ENCODE measurements around the gene TRIM6.
A peak's percentile ranks its signal among the peaks of the same experiment; 100 is the strongest.
"Not testable (repeated sequence)": the region's sequence is repeated elsewhere in the genome, so short reads cannot be mapped to it uniquely, and the experiment has no call there.

Gene TRIM6, protein sequence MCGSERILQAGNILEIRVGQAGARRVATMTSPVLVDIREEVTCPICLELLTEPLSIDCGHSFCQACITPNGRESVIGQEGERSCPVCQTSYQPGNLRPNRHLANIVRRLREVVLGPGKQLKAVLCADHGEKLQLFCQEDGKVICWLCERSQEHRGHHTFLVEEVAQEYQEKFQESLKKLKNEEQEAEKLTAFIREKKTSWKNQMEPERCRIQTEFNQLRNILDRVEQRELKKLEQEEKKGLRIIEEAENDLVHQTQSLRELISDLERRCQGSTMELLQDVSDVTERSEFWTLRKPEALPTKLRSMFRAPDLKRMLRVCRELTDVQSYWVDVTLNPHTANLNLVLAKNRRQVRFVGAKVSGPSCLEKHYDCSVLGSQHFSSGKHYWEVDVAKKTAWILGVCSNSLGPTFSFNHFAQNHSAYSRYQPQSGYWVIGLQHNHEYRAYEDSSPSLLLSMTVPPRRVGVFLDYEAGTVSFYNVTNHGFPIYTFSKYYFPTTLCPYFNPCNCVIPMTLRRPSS

DNA sequence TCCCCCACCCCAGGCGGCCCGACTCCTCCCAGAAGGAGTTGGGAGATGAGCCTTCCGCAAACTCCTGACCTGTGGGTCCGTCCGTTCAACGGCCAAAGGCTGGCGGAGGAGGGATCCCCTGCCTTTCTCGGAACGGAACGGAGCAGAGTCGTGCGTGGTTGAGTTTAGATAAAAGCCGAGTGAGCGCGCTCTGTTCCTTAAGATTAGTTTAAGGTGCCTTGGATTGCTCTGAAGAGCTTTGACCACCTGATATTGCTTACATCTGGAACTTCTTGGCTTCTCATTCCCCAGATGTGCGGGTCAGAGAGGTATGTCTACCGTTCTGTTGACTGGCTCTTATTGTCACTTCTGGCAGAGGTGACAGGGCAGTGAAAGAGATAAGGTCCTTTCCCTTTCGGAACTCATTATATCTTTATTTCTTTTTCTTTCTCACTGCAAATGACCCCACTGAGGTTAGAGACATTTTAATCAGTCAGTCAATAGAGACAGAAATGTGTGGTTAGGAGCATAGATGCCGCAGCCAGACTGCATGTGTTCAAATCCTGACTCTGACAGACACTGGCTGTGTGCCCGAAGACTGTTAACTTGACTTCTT, at the start of gene TRIM6:
Gene TRIM6, plus strand, starts transcription at position 31 of the 595 bp plus-strand sequence. Its CDS starts 261 bp downstream, at position 292.
- no peak for DNase-seq

DNA sequence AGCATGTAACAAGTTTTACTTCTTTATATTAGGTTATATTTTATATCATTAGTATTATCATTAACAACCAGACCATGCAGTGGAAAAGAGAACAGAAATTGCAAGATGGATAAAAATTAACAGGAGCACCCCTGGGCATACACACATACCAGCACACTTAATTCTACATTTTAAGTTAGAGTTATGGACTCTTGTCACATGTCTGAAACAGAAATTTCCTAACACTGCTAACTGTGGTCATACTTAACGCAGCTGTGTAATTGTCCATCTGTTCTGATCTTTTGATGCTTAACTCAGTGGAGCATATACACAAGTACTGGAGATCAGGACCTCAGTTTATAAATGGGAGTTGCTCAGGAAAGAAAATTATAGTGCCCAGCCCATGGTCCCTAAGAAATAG, 48.5 kb upstream of the TRIM6 start:
- DNase-seq = no peak

DNA sequence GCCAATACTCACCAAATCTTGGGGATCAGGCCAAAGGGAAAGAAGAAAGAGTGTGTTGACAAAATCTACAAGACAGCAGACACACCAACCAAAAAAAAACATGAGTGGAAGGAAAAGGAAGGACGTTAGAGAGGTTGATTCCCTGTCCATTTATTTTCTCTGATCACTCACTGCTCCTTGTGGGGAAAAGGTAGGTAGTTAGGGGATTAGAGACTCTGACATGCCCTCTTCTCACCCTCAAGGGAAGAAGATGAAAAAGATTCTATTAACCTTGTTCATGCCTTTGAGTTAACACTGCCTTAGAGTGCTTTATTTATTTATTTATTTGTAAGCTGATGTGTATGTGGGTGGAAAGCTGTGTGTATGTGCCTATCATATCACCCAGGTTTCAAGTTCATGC, 48.0 kb upstream of the TRIM6 start, which contains the start of gene OR52H1:
Gene OR52H1, minus strand, starts transcription at position 101 of the 400 bp plus-strand sequence. CDS start 3,035 bp downstream, outside the sequence.
- DNase-seq = no peak

DNA sequence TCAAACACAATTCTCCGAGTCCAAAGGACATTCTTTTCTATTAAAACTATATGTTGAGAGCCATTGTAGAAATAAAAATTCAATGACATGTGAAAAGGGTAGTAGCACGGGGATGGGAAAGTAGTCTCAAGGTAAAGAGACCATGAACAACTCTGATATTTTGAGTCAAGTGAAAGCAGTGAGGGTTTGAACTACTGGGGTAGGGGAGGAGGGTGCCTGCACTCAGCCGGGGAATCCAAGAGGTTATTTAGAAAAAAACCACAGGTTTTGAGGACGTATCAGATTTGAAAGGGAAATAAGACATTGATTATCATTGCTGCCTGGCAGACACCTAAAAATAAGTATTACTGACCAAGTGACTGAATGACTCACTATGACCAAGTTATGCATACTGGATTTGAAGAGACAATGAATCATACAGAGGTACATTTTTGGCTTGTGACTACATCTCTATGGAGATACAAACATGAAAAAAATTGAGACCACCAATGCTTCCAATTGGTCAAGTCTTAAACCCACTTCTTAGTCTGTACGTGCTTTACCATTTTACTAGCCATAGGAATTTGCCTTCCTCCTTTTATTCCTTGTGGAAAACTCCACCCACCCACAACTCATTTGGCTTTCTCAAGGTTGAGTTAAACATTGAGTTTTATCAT, 45.9 kb upstream of the TRIM6 start:
- DNase-seq = no peak

DNA sequence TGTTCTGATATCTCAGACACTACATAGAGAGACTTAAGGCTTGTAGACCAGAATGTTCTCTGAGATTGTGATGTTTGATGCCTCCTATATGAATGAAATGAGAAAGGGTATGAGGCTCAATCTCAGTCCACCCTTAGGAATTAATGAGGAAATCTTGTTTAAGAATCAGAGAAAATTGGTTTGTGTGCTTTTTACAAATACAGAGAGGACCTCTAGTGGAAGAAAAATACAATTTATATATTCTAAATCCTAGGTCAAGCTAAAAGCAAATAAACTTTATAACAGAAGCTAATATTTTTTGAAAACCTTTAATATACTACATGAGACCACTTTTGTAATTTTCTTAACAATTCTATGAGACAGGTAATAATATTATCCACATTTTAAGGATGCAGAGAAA, 43.1 kb upstream of the TRIM6 start:
- no peak for DNase-seq

DNA sequence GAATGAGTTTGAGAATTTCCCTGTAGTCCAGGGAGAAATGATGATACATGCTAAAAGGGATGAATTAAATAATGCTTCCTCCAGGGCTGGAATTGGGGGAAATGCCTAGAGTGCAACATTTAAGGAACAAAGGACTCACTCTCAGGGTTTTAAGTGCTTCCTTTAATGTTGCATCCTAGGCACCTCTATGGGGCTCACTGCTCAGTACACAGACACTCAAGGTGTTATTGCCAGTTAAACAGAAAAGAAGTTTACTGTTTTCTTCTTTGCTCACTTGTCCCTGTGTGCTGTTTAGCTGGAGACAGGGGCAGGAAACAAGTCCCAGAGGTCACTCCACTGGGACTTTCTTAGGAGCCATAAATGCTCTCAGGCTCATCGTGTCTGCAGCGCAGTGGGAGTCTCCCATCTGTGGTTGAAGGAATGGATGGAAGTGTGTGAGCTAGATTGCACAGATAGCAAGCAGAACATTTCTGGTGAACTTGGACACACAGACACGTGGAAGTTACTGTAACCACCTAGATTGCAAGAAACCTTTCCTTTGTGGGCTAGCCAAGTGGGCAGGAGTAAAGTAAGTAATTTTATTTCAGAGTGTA, 39.7 kb upstream of the TRIM6 start:
- DNase-seq = no peak

DNA sequence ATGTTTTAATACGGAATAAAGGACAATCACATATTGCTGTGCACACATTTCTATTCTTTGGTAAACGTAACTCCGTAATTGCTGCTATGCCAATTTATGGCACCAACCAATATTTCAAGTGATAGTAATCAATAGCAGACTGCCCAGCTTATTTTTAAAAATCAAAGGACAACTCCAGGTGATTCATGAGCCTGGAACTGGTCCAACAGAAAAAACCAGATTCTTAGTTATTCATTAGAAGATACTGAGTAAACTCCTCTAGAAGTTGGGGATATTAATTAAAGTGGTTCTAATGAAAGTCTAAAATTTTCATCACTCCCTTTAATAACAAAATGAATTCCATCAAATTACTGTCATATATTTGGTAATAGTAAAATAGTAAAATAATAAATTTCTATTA, 38.7 kb upstream of the TRIM6 start:
- no peak for DNase-seq

DNA sequence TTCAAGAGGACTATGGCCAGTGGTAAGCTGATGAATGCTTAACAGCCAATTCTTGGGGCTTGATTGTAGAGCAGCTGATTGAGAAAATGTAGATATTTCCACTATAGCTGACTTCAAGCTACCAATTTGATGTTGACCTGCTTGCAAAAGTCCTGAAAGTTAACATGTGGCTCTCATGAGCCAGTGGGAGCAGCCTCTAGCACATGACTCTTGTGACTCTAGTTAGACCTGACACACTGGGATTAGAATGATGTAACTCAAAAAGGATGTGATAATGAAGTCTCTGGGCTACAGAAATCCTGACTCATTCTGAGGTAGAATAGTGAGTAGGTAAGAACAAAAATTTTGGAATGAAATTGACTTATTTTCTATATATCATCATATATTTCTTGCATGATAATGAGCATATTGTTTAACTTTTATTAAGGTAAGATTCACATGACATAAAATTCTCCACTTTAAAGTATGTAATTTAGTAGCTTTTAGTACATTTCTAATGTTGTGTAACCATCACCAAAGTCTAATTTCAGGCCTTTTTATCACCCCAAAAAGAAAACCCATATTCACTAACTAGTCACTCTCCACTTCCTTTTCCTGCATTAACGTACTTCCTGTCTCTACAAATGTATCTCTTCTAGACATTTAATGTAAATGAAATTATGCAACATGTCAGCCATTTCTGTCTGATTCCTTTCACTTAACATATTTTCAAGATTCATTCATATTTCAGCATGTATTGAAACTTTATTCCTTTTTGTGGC, 32.0 kb upstream of the TRIM6 start:
- no peak for DNase-seq

DNA sequence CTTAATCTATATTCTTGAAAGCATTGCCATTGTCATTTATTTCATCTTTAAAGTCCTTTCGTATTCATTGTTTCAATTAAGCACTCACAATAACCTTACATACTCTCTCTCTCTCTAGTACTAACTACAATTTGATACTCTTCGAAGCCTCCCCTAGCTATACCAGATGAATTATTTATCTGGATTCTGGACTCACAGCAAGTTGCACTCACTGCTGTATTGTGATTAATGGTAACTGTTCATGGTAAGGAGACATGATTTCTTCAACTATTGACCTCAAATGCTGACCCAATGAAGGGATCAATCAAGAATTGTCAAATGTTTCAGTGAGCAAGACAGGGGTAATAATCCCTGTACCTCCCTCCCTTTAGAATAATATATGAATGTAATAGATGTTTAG, 21.8 kb upstream of the TRIM6 start:
- no peak for DNase-seq

DNA sequence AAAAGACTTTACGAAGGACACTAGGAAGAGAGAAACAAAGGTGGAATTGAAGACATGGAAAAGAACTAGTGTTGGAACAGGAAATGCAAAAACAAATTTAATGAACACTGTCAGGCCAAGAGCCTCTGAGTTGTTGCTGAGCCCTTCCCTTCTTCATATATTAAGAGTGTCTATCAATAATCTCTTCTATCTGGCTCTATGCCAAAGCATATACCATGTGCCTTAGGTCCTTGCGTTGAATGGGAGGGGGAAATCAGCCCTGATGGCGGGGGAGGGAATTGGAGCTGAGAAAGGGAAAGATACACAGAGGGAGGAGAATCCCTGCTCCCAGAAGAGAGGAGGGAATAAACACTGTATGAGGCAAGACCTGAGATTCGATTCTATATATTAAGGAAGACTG, 21.3 kb upstream of the TRIM6 start:
- no peak for DNase-seq

DNA sequence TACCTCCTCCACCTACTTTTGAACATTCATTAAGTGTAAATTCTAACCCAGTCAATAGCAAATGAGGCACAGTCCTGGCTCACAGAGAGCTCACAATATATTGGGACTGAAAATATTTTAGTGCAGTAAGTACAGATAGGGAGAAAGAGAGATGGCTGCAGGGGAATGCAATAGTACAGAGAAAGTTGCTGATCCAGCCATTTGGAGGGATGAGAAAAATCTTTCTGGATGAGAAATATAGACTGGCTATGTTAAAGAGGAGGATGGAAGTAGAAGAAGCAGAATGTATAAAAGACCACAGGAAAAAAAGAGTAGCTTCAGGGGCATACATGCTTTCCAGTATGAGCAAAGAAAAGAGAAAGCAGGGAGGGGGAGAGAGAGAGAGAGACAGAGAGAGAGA, 19.3 kb upstream of the TRIM6 start:
- no peak for DNase-seq

DNA sequence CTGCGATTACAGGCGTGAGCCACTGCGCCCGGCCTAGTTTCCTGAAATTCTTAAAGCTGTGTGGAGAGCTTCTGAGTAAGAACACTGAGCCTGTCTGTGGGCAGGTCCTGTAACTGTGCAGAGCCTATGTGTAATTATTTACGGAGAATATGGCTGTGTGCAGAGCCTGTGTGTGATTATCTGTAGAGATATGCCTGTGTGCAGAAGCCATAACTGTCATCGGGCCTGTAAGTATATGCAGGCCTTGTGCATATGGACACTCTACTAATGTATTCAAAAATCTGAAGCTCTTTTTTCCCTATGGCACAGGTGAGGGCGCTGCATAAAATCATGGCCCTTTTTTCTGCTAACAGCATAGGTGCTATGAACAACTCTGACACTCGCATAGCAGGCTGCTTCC, 15.9 kb upstream of the TRIM6 start, which contains the start of gene OR52B6:
Gene OR52B6, plus strand, starts transcription at position 301 of the 400 bp plus-strand sequence. Its CDS starts 0 bp downstream, at position 301.
- no peak for DNase-seq

DNA sequence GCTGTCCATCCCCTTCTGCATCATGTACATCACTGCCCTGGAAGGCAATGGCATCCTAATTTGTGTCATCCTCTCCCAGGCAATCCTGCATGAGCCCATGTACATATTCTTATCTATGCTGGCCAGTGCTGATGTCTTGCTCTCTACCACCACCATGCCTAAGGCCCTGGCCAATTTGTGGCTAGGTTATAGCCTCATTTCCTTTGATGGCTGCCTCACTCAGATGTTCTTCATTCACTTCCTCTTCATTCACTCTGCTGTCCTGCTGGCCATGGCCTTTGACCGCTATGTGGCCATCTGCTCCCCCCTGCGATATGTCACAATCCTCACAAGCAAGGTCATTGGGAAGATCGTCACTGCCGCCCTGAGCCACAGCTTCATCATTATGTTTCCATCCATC, 15.4 kb upstream of the TRIM6 start:
- DNase-seq = no peak

DNA sequence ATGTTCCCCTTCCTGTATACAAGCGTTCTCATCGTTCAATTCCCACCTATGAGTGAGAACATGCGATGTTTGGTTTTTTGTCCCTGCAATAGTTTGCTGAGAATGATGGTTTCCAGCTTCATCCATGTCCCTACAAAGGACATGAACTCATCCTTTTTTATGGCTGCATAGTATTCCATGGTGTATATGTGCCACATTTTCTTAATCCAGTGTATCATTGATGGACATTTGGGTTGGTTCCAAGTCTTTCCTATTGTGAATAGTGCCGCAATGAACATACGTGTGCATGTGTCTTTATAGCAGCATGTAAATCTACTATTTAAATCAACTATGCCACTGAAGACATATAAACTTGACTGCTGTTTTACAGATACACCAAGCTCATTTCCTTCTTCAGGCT, 12.0 kb upstream of the TRIM6 start:
- DNase-seq = not testable (repeated sequence)

DNA sequence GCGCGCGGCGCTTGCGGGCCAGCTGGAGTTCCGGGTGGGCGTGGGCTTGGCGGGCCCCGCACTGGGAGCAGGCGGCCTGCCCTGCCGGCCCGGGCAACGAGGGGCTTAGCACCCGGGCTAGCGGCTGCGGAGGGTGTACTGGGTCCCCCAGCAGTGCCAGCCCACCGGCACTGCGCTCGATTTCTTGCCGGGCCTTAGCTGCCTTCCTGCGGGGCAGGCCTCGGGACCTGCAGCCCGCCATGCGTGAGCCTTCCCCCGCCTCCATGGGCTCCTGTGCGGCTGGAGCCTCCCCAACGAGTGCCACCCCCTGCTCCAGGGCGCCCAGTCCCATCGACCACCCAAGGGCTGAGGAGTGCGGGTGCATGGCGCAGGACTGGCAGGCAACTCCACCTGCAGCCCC, 6.5 kb upstream of the TRIM6 start:
- DNase-seq = not testable (repeated sequence)

DNA sequence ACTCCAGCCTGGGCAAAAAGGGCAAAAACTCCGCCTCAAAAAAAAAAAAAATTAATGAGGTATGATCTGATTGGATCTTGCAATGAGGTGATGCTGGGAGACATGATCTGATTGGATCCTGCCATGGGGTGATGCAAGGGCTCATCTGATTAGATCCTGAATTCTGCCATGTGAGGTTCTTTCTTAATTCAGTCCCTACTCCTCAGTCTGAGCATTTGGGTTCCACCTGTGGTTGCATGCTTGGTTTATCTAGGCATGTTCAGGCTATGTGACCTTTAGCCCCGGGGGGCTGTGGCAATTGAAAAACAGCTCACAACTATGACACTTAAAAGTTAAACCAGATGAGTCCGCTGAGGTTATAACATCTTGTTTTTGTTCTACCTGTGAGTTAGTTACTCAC, 4.8 kb upstream of the TRIM6 start:
- no peak for DNase-seq

DNA sequence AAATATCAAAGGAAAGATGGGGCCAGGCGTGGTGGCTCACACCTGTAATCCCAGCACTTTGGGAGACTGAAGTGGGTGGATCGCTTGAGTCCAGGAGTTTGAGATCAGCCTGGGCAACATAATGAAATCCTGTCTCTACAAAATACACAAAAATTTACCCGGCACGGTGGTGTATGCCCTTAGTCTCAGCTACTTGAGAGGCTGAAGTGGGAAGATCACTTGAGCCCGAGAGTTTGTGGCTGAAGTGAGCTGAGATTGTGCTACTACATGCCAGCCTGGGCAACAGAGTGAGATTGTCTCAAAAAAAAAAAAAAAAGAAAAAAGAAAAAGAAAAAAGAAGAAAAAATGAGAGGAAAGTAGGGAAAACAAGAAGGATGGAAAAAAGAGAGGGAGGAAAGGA, 3.8 kb upstream of the TRIM6 start:
- DNase-seq = no peak

DNA sequence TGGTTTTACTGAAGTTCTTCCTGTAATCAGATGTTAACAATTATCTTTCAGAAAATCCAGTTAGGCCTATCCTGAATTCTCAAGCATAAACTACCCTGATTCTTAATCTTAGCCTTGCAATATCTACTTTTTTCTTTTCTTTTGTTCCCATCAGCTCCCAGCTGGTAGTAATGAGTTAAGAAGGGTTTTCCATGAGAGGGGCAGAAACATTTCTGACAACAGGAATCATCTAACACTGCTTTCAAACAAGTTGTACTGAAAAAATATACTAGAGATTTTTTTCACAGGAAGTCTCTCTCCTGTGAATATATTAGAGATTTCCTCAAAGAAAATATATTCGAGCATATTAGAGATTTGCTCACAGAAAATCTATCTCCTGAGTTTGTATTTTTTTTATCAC, 3.3 kb upstream of the TRIM6 start:
- DNase-seq = no peak

DNA sequence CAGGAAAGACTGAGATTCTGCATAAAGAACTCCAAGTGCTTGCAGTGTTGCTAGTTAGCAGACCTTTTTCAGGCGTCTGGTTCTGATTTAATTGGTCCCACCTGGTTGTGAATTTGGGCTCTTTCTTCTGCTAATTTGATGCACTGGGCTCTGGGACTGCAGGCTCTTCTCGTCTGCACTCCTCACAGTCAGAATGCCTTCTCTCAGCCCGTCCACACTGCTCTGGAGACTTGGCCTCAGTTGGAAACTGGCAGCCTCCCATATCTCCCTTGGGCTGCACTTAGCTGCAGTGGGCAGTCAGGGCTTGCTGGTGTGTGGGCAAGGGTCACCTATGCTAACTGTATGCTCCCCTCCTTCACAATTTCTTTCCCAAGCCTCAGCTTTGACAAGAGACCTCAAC, 1.5 kb downstream of the TRIM6 start:
- no peak for DNase-seq

DNA sequence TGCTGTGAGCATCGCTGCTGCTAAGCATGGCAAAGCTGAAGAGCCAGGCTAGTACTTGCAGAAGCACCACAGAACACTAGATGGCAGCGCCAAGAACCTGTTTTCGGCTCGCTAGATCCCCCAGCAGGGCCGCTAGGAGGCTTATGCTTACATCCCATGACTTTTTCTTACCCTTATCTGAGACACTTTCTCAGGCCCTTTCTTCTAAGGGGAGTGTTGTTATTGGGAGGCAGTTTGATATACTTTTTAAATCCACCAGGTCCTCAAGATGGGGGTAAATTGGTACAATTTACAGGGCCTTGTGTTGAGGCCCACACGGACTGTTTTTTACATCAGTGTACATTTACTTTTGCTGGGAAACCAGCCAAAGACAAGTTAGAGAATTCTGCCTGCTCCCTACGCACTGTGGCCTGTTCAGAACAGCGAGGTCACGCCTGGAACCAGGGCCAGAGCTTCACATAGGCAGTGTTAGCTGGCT, 4.0 kb downstream of the TRIM6 start:
- peak in 2 of 4 experiments; percentile 17 to 45 for DNase-seq

DNA sequence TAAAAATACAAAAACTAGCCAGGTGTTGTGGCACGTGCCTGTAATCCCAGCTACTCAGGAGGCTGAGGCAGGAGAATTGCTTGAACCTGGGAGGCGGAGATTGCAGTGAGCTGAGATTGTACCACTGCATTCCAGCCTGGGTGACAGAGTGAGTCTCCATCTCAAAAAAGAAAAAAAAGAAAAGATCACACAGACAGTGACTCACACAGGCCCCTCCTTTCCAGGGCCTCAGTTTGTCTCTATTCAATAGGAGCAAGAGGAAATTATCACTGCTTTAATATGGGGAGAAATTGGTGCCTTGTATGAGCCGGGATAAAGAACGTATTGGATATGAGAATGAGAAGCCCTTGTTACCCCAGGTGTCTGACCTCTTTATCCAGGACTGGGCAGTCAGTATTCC, 6.4 kb downstream of the TRIM6 start:
- DNase-seq = not testable (repeated sequence)

DNA sequence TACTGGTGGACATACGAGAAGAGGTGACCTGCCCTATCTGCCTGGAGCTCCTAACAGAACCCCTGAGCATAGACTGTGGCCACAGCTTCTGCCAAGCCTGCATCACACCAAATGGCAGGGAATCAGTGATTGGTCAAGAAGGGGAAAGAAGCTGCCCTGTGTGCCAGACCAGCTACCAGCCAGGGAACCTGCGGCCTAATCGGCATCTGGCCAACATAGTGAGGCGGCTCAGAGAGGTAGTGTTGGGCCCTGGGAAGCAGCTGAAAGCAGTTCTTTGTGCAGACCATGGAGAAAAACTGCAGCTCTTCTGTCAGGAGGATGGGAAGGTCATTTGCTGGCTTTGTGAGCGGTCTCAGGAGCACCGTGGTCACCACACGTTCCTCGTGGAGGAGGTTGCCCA, 6.9 kb downstream of the TRIM6 start:
- no peak for DNase-seq
